Glutamatergic neuron (in vitro differentiated cells): ENCODE results near the gene AFAP1L2. TPM values are rescaled to one million over a fixed set of nuclear protein-coding genes. Genes with fewer than 3 reads are reported as not detected.

Experiments used
- DNase-seq: peaks from one replicate; pipeline ENCODE4 v3.0.0; 2022
- H3K27ac Mint-ChIP-seq: one replicate; pipeline ENCODE4 v1.8.0; 2020; ENCODE audit warnings: mild to moderate bottlenecking, mixed read lengths, inconsistent platforms; ENCODE audit not compliant: unreplicated experiment
- H3K27me3 Mint-ChIP-seq: one replicate; pipeline ENCODE4 v1.8.0; 2020; ENCODE audit warnings: mild to moderate bottlenecking, moderate library complexity, mixed read lengths, inconsistent platforms; ENCODE audit not compliant: unreplicated experiment
- H3K36me3 Mint-ChIP-seq: one replicate; pipeline ENCODE4 v1.8.0; 2020; ENCODE audit warnings: mild to moderate bottlenecking, mixed read lengths, inconsistent platforms; ENCODE audit not compliant: unreplicated experiment
- H3K4me1 Mint-ChIP-seq: one replicate; pipeline ENCODE4 v1.8.0; 2020; ENCODE audit warnings: mild to moderate bottlenecking, low read depth, mixed read lengths, inconsistent platforms; ENCODE audit not compliant: unreplicated experiment
- H3K4me3 Mint-ChIP-seq: one replicate; pipeline ENCODE4 v1.8.0; 2020; ENCODE audit warnings: mild to moderate bottlenecking, mixed read lengths, inconsistent platforms; ENCODE audit not compliant: unreplicated experiment
- H3K9me3 Mint-ChIP-seq: one replicate; pipeline ENCODE4 v1.8.0; 2020; ENCODE audit warnings: mild to moderate bottlenecking, moderate library complexity, mixed read lengths, inconsistent platforms; ENCODE audit not compliant: unreplicated experiment
- total RNA-seq: library from RNA; stranded (reverse); fragmentation: NEBNext Ultra II Directional; extraction: Animal tissue kit (Norgen Biotek cat#: 25700); gene quantifications from one replicate; pipeline ENCODE4 v1.2.1, GENCODE V29; 2021; ENCODE audit not compliant: unreplicated experiment
- TF ChIP-seq, protein P1 (sequence below): fragments of 200-600 bp; sonication (generic); IDR thresholded peaks from one replicate; pipeline ENCODE4 v1.5.0; 2021; ENCODE audit not compliant: partially characterized antibody, unreplicated experiment

Gene AFAP1L2
- total RNA-seq, 1 donor from 2014 or later = 1.9 TPM

DNA sequence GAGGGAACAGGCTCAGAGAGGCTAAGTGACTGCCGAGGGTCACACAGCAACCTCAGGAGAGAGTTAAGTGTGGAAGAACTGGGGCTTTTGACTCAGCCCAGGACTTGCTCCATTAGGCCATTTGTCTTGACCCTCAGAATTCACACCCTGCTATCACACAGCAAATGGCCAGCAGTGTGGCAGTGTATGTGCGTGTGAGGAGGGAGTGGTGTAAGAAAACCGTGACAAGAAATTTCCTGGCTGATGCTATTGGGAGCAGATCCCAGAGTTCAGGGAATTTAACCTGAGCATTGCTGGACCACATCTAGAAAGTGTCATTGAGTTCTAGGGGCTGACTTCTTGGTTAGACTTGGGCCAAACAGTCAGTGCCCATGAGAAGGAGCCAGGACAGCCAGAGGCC, 146.8 kb downstream of the AFAP1L2 start:
- no peaks in the 10 kb centered on the region for H3K9me3 Mint-ChIP-seq
- peaks cover 4% of the 10 kb centered on the region for H3K27me3 Mint-ChIP-seq
- H3K27ac Mint-ChIP-seq = no peak overlapping the region
- no peaks in the 10 kb centered on the region for H3K4me1 Mint-ChIP-seq
- no peaks in the 10 kb centered on the region for H3K36me3 Mint-ChIP-seq
- TF ChIP-seq, protein P1, sequence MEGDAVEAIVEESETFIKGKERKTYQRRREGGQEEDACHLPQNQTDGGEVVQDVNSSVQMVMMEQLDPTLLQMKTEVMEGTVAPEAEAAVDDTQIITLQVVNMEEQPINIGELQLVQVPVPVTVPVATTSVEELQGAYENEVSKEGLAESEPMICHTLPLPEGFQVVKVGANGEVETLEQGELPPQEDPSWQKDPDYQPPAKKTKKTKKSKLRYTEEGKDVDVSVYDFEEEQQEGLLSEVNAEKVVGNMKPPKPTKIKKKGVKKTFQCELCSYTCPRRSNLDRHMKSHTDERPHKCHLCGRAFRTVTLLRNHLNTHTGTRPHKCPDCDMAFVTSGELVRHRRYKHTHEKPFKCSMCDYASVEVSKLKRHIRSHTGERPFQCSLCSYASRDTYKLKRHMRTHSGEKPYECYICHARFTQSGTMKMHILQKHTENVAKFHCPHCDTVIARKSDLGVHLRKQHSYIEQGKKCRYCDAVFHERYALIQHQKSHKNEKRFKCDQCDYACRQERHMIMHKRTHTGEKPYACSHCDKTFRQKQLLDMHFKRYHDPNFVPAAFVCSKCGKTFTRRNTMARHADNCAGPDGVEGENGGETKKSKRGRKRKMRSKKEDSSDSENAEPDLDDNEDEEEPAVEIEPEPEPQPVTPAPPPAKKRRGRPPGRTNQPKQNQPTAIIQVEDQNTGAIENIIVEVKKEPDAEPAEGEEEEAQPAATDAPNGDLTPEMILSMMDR = no peak
- DNase-seq = no peak
- no peak overlapping the region for H3K4me3 Mint-ChIP-seq

DNA sequence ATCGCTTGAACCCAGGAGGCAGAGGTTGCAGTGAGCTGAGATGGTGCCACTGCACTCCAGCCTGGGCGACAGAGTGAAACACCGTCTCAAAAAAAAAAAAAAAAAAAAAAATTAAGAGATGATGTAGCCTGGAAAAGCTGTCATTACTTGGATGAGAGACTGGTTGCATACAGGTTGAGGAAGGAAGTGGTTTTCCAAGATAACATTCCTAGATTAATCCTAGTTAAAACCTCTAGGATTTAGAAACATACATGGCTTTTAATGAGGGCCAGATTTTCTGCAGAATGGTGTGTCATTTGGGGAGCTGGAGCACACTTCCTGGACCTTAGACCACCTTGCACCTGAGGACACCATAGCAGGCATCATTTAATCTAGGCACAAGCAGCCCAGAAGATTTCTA, 147.5 kb downstream of the AFAP1L2 start:
- Mint-ChIP-seq H3K36me3 (no peaks in the 10 kb centered on the region), H3K4me1 (no peaks in the 10 kb centered on the region), H3K27me3 (peaks cover 4% of the 10 kb centered on the region), H3K4me3 (no peak overlapping the region), H3K27ac (no peak overlapping the region), H3K9me3 (no peaks in the 10 kb centered on the region)
- DNase-seq = no peak
- TF ChIP-seq, protein P1 = no peak

DNA sequence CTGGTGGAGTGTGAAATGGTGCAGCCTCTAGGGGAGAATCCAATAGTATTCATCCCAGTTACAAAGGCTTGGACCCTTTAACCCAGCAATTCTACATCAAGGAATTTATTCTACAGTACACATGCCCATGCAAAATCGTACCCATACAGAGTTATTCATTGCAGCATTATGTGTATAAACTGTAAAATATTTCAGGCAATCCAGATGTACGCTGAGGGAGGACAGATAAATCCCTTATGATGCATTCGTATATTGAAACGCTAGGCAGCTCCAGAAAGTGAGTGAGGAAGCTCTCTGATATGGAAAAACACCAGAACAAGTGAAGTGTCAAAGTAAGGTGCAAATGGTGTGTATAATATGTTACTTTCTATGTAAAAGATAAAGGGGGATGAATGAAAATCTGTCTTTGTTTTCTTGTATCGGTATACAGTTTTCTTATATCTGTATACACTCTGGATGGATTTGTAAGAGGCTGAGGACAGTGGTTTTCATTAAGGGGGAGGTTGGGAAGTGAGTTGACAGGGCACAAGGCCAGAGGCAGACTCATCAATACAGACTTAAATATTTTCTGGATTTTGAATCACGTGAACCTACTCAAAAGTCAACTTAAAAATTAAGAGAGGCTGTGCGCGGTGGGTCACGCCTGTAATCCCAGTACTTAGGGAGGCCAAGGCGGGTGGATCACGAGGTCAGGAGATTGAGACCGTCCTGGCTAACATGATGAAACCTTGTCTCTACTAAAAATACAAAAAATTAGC, 148.1 kb downstream of the AFAP1L2 start:
- TF ChIP-seq, protein P1 = no peak
- no peaks in the 10 kb centered on the region for H3K36me3 Mint-ChIP-seq
- H3K4me1 Mint-ChIP-seq = no peaks in the 10 kb centered on the region
- H3K27me3 Mint-ChIP-seq = peaks cover 4% of the 10 kb centered on the region
- H3K4me3 Mint-ChIP-seq = no peak overlapping the region
- DNase-seq = no peak
- H3K9me3 Mint-ChIP-seq = no peaks in the 10 kb centered on the region
- no peak overlapping the region for H3K27ac Mint-ChIP-seq

DNA sequence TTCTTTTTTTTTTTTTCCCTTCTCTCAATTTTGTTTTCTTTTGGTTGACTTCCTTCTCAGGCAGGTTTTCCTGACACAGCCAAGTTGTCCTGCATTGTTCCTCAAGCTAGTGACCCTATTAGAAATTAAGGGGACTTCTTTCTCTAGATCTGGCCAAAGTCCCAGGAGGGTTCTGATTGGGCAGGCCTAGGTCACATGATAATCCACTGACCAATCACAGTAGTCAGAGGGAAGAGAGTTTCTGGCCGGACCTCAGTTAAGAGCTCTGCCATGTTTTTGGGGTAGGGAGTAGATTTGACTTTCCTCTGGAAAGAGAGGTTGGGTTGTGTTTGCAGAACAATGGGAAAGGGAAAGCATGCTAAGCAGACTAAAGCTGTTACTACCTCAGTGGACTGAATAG, 149.1 kb downstream of the AFAP1L2 start:
- Mint-ChIP-seq H3K9me3 (no peaks in the 10 kb centered on the region), H3K36me3 (no peaks in the 10 kb centered on the region), H3K4me1 (no peaks in the 10 kb centered on the region), H3K27me3 (peaks cover 4% of the 10 kb centered on the region), H3K27ac (no peak overlapping the region), H3K4me3 (no peak overlapping the region)
- DNase-seq = no peak
- TF ChIP-seq, protein P1 = no peak

DNA sequence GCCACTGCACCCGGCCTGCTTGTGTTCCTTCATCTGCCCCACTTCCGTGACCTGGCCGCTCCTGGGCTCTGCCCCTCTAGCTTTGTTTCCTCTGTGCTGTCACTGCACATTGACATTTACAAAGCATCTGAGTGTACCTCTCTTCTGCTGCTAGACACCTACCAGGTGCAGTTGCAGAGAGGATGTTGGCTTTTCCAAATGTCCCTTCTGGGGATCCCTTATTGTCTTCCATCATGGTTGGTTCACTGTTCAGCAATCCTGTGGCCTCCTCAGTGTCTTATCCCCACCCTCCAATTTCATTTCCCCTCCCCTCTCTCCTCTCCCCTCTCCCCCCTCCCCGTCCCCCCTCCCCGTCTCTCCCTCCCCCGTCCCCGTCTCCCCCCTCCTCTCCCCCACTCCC, 151.4 kb downstream of the AFAP1L2 start:
- Mint-ChIP-seq H3K4me1 (no peaks in the 10 kb centered on the region), H3K27me3 (peaks cover 7% of the 10 kb centered on the region), H3K9me3 (no peaks in the 10 kb centered on the region), H3K27ac (no peak overlapping the region), H3K36me3 (no peaks in the 10 kb centered on the region), H3K4me3 (no peak overlapping the region)
- TF ChIP-seq, protein P1 = no peak
- no peak for DNase-seq
